Pancreas (tissue), 10 donors: Measurements from ENCODE around the gene MYO15B. TPM values are rescaled to one million over a fixed set of nuclear protein-coding genes. Genes with fewer than 3 reads are reported as not detected.

ENCODE experiments used
- ATAC-seq, 4 donors: fragments of 200-7000 bp; cut with Tn5 transposase; one replicate each; pipeline versions ENCODE4 v1.8.0 to v1.9.1; 2020; ENCODE audit warnings: mild to moderate bottlenecking in 4 of 4, moderate library complexity in 4 of 4
- DNase-seq, 6 donors: peaks; one replicate each; pipeline ENCODE4 v3.0.0-alpha.2; 2020
- FAIRE-seq: peaks from 2 replicates; lab custom pipeline; 2012; peaks lifted over from hg19 to GRCh38; lab: Jason Lieb, UNC
- H3K27ac ChIP-seq, 4 donors: fragments of 200-600 bp; sonication (generic); 1 replicate in 3 of 4; 2 replicates in 1 of 4; pipeline versions ENCODE4 v1.5.0 to v1.8.0; 2020
- H3K27me3 ChIP-seq, 4 donors: fragments of 200-600 bp; one replicate each; pipeline ENCODE4 v1.8.0; 2021
- H3K36me3 ChIP-seq, 3 donors: fragments of 200-600 bp; sonication (generic) in 1 of 3; one replicate each; pipeline versions ENCODE4 v1.5.0 to v1.8.0; 2020 to 2021
- H3K4me1 ChIP-seq, 3 donors: fragments of 200-600 bp; one replicate each; pipeline ENCODE4 v1.8.0; 2021
- H3K4me3 ChIP-seq, 4 donors: fragments of 200-600 bp; sonication (generic) in 2 of 4; one replicate each; pipeline versions ENCODE4 v1.5.0 to v1.8.0; 2020 to 2021
- H3K9me3 ChIP-seq, 4 donors: fragments of 200-600 bp; one replicate each; pipeline ENCODE4 v1.8.0; 2021
- WGBS, 2 donors: extraction: QIAGEN DNeasy Blood & Tissue Kit; methylation state at CpG; one replicate each; pipeline ENCODE4 v1.1.7; 2013; 5-methylcytosine and 5-hydroxymethylcytosine counted together
- intact Hi-C, 3 donors: fragments of 100-400 bp; cut with DNase I; formaldehyde crosslinking; loops; one replicate each; pipeline versions ENCODE4 v1.11.1 to v1.14.2; 2022
- polyA plus RNA-seq, 2 donors: library from polyadenylated mRNA; stranded (reverse); fragments of 200-250 nt; gene quantifications; one replicate each; pipeline ENCODE4 v1.2.3, GENCODE V29; 2013
- total RNA-seq, 6 donors: library from RNA; stranded (reverse); fragmentation: NEBNext Ultra II Directional in 4 of 6; extraction: Animal tissue kit (Norgen Biotek cat#: 25700) in 4 of 6; gene quantifications; one replicate each; pipeline versions ENCODE4 v1.2.1 to v1.2.4, GENCODE V29; 2021 to 2023
- TF ChIP-seq, protein P1 (sequence below), 4 donors: fragments of 200-600 bp; sonication (generic) in 3 of 4; IDR thresholded peaks; one replicate each; pipeline versions ENCODE4 v1.5.0 to v1.8.0; 2021; ENCODE audit warnings: antibody characterized with exemption in 4 of 4
- donor health status: healthy with polysubstance abuse.
- donor health status: DM: no; HTN: no; CAD: no; lungs with moderate emphysema.
- donor health status: DM: no; HTN: no; CAD: no.
- donor health status: control.
- donor health status: control.
- donor health status: Bipolar disorder and iron deficiency.
- donor health status: DM: yes; HTN: yes; CAD: no.
- donor health status: DM: no; HTN: no; CAD: no.
- donor health status: DM: no; HTN: no; CAD: no.
- donor health status: DM: yes; HTN: yes; CAD: no.

MYO15B gene
- total and polyA plus RNA-seq, 8 donors = 25.9 to 325 (median 47.1) TPM

DNA sequence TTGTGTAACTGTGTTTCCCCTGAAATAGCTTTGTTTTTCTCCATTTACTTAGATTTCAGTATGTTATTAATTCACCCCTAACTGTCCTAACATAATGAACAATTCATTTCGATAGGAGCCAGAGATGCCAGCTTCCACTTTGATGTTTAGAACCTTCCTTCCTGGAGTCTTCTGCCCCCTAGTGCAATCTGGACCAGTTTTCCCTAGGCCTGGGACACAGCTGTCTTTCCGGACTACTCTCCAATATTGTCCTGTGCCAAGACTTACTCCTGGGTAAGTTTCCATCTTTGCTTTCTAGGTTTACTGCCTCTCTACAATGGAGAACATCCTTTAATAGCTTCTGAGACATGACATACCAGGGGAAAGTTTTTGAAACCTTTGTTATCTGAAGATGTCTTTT, 66.6 kb downstream of the MYO15B start:
- ATAC-seq = peak in 3 of 4 donors; percentile 24 to 50 (median 42)
- DNase-seq = no peak
- Histone ChIP-seq H3K4me1 (no peaks in the 10 kb centered on the region), H3K27me3 (no peaks in the 10 kb centered on the region), H3K27ac (no peak overlapping the region), H3K4me3 (no peak overlapping the region), H3K9me3 (no peaks in the 10 kb centered on the region), H3K36me3 (peaks cover 0 to 17% (median 7%) of the 10 kb centered on the region in 3 donors)
- FAIRE-seq = no peak
- 38 to 41% methylated on average over 2 of the region's 2 CpGs for WGBS, 2 donors
- TF ChIP-seq, protein P1, sequence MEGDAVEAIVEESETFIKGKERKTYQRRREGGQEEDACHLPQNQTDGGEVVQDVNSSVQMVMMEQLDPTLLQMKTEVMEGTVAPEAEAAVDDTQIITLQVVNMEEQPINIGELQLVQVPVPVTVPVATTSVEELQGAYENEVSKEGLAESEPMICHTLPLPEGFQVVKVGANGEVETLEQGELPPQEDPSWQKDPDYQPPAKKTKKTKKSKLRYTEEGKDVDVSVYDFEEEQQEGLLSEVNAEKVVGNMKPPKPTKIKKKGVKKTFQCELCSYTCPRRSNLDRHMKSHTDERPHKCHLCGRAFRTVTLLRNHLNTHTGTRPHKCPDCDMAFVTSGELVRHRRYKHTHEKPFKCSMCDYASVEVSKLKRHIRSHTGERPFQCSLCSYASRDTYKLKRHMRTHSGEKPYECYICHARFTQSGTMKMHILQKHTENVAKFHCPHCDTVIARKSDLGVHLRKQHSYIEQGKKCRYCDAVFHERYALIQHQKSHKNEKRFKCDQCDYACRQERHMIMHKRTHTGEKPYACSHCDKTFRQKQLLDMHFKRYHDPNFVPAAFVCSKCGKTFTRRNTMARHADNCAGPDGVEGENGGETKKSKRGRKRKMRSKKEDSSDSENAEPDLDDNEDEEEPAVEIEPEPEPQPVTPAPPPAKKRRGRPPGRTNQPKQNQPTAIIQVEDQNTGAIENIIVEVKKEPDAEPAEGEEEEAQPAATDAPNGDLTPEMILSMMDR (IDR thresholded peaks at IDR 0.05) = no peak
- intact Hi-C loops = no loop called here

DNA sequence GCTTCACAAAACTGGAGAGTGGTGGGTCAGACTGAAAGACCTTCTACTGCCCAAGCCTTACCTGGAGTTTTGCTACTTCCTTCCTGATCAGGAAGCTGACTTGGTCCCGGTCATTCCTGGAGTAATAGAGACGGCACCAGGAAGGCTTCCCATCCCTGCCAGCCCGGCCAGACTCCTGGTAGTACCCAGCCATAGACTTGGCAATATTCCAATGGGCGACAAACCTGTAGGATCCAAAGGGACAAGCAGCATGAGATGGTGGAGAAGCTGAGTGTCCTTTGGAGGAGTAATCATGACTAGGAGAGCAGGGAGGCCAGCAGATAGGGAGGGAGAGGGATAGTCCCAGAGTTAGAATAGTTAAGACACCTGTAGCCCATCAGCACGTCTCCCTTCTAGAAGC, 70.6 kb downstream of the MYO15B start:
- FAIRE-seq = no peak
- WGBS, 2 donors = 84 to 85% methylated on average over 5 of the region's 5 CpGs
- no peak for ATAC-seq
- peak in 2 of 6 donors; percentile 13 to 22 for DNase-seq
- no peaks in the 10 kb centered on the region for H3K9me3 ChIP-seq
- no peak overlapping the region for H3K27ac ChIP-seq
- TF ChIP-seq, protein P1 (IDR thresholded peaks at IDR 0.05) = no peak
- intact Hi-C loops = no loop called here
- no peak overlapping the region for H3K4me3 ChIP-seq
- no peaks in the 10 kb centered on the region for H3K4me1 ChIP-seq
- peaks cover 0 to 11% (median 0%) of the 10 kb centered on the region in 3 donors for H3K36me3 ChIP-seq
- H3K27me3 ChIP-seq = no peaks in the 10 kb centered on the region

DNA sequence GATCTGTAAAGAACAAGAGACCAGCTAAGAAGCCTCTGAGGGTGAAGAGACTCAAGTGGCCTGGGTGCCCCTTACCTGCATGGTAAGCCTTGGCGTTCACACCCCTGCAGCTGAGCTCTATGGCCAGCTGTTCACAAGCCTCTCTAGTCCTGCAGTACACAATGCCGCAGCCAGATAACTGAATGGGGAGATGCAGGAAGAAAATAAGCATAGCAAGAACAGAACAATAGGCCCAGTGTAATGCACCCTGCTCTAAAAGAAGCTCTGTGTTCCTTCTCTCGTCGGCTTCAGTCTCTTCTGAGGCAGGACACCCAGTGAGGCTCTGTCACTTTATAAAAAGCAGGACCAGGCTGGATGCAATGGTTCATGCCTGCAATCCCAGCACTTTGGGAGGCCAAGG, 73.9 kb downstream of the MYO15B start:
- peaks cover 0 to 11% (median 0%) of the 10 kb centered on the region in 3 donors for H3K36me3 ChIP-seq
- intact Hi-C loops = no loop called here
- DNase-seq = peak in 2 of 6 donors; percentile 11 to 12

DNA sequence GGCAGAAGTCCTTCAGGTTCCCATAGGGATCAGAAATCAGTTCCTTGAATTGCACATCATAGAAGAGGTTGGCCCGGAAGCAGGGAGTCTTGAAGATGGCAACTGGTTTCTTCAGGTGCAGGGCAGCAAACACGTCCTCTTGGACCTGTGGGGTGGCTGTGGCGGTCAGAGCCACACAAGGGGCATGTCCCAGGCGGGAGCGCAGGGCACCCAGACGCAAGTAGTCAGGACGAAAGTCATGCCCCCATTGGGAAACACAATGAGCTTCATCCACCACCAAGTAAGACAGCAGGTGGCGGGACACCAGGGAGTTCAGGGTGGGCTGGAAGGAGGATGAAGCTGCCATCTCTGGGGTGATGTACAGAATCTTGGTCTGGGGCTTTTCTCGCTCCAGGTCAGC, 74.9 kb downstream of the MYO15B start:
- FAIRE-seq (no peak), ATAC-seq (no peak), DNase-seq (peak in 2 of 6 donors; percentile 31 to 42)
- H3K4me1 ChIP-seq = peaks cover 0 to 8% (median 6%) of the 10 kb centered on the region in 3 donors
- no peak overlapping the region for H3K27ac ChIP-seq
- WGBS, 2 donors = 92 to 93% methylated on average over 9 of the region's 9 CpGs
- TF ChIP-seq, protein P1 (IDR thresholded peaks at IDR 0.05) = no peak
- H3K36me3 ChIP-seq = peaks cover 0 to 5% (median 0%) of the 10 kb centered on the region in 3 donors
- no peaks in the 10 kb centered on the region for H3K27me3 ChIP-seq
- intact Hi-C loops = no loop called here
- H3K4me3 ChIP-seq = no peak overlapping the region
- no peaks in the 10 kb centered on the region for H3K9me3 ChIP-seq

More for the DNA sequence above, 73.9 kb downstream of the MYO15B start:
- peaks cover 0 to 8% (median 6%) of the 10 kb centered on the region in 3 donors for H3K4me1 ChIP-seq
- no peak overlapping the region for H3K4me3 ChIP-seq
- no peak overlapping the region for H3K27ac ChIP-seq
- TF ChIP-seq, protein P1 (IDR thresholded peaks at IDR 0.05) = no peak
- H3K9me3 ChIP-seq = no peaks in the 10 kb centered on the region
- no peak for ATAC-seq
- H3K27me3 ChIP-seq = no peaks in the 10 kb centered on the region
- 88 to 91% methylated on average over 4 of the region's 4 CpGs for WGBS, 2 donors
- no peak for FAIRE-seq

DNA sequence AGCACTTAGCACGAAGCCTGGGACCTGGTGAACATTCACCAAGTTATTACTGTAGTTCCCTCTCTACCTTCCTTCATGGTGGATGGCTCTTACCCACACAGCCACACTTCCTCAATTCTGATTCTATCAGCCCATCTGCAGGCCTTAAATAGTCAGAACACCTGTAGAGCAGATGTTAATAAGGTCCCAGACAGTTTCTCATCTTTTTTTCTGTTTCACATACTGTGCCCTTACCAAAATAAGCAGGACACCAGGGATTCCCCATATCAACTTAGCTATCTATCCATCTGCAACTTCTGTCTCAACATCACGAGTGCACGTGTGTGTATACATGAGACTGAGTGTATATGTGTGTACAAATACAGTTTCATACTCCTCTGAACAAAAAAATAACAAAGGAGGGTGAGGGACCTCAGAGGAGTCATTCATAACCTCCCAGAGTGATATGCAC, 76.5 kb downstream of the MYO15B start:
- Histone ChIP-seq H3K36me3 (peaks cover 0 to 5% (median 0%) of the 10 kb centered on the region in 3 donors), H3K4me3 (no peak overlapping the region), H3K27ac (no peak overlapping the region), H3K27me3 (no peaks in the 10 kb centered on the region), H3K4me1 (peaks cover 0 to 18% (median 14%) of the 10 kb centered on the region in 3 donors), H3K9me3 (no peaks in the 10 kb centered on the region)
- no peak for DNase-seq
- TF ChIP-seq, protein P1 (IDR thresholded peaks at IDR 0.05) = no peak
- WGBS, 2 donors = 82 to 89% methylated on average over 3 of the region's 3 CpGs
- FAIRE-seq = no peak
- ATAC-seq = no peak
- intact Hi-C loops = no loop called here
